GM12878 (cell line): Measurements from ENCODE around the gene AUNIP.

ENCODE experiments used
- EP300 ChIP-seq, 2 experiments: fragments of 150-350 bp in 1 of 2; IDR thresholded peaks; 2 replicates each; pipeline ENCODE4 v1.6.1; 2011 to 2012; ENCODE audit warnings: low read depth in 2 of 2, low read length in 2 of 2, borderline replicate concordance in 1 of 2, improper control_type of control experiment in 1 of 2, inconsistent platforms in 1 of 2; ENCODE audit not compliant: control insufficient read depth in 1 of 2
- POLR2A ChIP-seq: IDR thresholded peaks from 2 replicates; pipeline ENCODE4 v1.6.1; 2011; ENCODE audit warnings: low read depth, mild to moderate bottlenecking, low read length

DNA sequence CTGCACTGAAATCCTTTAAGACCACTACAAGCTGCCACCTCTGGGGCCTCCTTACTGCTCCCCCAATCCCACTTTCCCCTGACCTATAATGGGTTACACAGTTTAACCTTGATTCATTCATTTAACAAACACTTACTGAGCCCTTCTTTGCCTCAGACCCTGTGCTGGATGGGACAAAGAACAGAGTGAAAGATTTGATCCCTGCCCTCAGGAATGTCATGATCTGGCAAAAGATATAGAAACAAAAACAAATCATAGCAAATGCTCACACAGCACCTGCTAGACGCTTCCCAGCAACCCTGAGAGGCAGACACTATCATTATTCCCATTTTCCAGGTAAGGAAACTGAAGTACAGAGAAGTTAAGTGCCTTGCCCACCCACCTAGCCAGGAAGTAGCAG lies 7.0 kb upstream of the AUNIP start:
- no peak for TF ChIP-seq POLR2A
- no peak for TF ChIP-seq EP300 (IDR thresholded peaks at IDR 0.05; ENCODE audit: borderline replicate concordance in 1 of 2, control insufficient read depth in 1 of 2, low read depth in 2 of 2, low read length in 2 of 2)
